ENCODE measurements around the gene NDUFV1.
"Not testable (repeated sequence)": the region's sequence is repeated elsewhere in the genome, so short reads cannot be mapped to it uniquely, and the experiment has no call there.

The NDUFV1 gene

GRCh38 chr11:67585911-67586310 is 20.8 kb upstream of the NDUFV1 start:
- in situ Hi-C loops (cut with MboI; ENCODE audit: low sequenced_read_pairs), result no loop called here

DNA sequence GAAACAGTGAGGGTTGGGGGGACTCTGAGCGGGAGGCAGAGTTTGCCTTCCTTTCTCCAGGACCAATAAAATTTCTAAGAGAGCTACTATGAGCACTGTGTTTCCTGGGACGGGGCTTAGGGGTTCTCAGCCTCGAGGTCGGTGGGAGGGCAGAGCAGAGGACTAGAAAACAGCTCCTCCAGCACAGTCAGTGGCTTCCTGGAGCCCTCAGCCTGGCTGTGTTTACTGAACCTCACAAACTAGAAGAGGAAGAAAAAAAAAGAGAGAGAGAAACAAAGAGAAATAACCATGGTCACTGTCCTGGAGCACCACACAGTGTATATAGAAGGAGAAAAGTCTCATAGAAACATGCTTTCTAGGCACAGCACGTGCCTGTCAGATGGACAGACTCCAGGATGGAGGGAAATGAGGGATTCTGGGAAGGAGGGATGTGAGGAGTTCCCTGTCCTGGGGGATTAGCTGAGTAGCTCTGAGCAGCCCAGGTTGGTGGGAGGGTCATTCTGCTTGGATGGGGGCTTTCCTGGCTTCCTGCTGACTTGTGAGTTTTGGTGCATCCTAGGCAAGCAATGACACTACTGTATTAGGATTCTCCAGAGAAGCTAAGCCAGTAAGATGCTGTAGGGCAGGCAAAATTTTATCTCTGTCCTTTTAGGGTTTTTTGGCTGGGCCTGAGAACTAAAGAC is 20.0 kb upstream of the NDUFV1 start:
- in situ Hi-C loops (cut with MboI; ENCODE audit: low sequenced_read_pairs), result no loop called here

- in situ Hi-C loops (cut with MboI; ENCODE audit: low sequenced_read_pairs), result no loop called here
These were observed 18.6 kb upstream of the NDUFV1 start for GRCh38 chr11:67588136-67588503.

DNA sequence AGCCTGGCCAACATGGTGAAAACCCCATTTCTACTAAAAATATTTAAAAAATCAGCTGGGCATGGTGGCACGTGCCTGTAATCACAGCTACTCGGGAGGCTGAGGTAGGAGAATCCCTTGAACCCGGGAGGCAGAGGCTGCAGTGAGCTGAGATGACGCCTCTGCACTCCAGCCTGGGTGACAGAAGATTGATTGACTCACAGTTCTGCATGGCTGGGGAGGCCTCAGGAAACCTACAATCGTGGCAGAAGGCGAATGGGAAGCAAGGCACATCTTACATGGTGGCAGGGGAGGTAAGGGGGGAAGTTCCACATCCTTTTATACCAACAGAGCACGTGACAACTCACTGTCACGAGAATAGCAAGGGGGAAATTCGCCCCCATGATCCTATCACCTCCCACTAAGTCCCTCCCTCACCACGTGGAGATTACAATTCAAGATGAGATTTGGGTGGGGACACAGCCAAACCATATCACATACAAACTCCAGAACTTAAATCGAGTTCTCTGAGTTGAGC is 17.8 kb upstream of the NDUFV1 start:
- in situ Hi-C loops (cut with MboI; ENCODE audit: low sequenced_read_pairs), result not testable (repeated sequence)

DNA sequence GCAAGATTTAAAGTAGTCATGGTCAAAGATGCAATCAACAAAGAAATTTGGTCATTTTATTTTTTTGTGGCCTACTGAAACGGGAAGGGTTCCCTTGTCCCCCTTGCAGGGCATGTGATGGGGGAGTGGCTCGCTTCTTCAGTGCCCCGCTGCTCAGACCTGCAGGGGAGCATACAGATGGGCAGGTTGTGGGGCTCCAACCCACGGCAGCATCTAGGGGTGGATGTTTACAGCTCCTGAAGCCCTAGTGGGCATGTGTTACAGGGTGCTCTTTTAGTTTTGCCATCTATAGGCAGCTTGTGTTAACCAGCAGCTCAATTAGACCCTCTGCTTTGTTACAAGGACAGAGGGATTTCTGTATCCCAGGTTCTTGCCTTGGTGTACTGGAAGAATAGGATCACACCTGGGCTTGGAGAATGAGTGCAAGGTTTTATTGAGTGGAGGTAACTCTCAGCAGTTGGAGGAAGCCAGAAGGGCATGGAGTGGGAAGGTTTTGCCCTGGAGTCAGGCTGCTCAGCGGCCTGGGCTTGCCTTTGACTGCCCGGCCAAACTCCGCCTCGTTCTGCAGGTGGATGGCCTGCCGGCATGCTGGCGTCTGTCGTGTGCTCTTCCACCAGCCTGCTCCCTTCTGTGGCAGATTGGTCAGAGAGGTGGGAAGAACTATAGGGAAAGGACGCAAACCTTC is 13.7 kb upstream of the NDUFV1 start:
- in situ Hi-C loops (cut with MboI; ENCODE audit: low sequenced_read_pairs), result no loop called here

GRCh38 chr11:67593565-67593905 is 13.2 kb upstream of the NDUFV1 start:
- in situ Hi-C loops (cut with MboI; ENCODE audit: low sequenced_read_pairs), result no loop called here

- in situ Hi-C loops (cut with MboI; ENCODE audit: low sequenced_read_pairs), result no loop called here
These were observed 12.3 kb upstream of the NDUFV1 start for GRCh38 chr11:67594480-67594879.

DNA sequence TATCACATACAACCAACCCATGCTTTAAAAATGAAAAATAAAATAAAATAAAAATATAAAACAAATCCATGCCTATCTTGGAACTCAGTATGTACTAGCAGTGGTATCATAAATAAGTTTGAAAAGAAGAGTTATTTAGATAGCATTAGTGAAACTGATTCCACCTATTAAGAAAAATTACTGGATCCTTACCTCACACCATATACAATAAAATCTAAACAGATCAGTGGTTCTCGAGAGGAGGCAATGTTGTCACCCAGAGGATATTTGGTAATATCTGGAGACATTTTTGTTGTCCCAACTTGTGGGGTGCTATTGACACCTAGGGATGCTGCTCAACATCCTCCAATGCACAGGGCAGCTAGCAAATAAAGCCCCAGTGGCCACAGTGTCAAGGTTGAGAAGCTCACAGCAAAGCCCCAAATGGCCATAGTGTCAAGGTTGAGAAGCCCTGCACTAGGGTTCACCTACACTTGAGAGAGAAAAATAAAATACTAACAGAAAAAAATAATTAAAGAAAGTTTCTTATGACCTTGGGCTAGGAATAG is 9.9 kb upstream of the NDUFV1 start:
- in situ Hi-C loops (cut with MboI; ENCODE audit: low sequenced_read_pairs), result no loop called here

- in situ Hi-C loops (cut with MboI; ENCODE audit: low sequenced_read_pairs), result not testable (repeated sequence)
These were observed 9.3 kb upstream of the NDUFV1 start for GRCh38 chr11:67597458-67597857.

- in situ Hi-C loops (cut with MboI; ENCODE audit: low sequenced_read_pairs), result not testable (repeated sequence)
These were observed 8.8 kb upstream of the NDUFV1 start for GRCh38 chr11:67597963-67598362.

GRCh38 chr11:67599149-67599548 is 7.6 kb upstream of the NDUFV1 start:
- in situ Hi-C loops (cut with MboI; ENCODE audit: low sequenced_read_pairs), result no loop called here

- in situ Hi-C loops (cut with MboI; ENCODE audit: low sequenced_read_pairs), result no loop called here
These were observed 6.3 kb upstream of the NDUFV1 start for GRCh38 chr11:67600324-67601029.

DNA sequence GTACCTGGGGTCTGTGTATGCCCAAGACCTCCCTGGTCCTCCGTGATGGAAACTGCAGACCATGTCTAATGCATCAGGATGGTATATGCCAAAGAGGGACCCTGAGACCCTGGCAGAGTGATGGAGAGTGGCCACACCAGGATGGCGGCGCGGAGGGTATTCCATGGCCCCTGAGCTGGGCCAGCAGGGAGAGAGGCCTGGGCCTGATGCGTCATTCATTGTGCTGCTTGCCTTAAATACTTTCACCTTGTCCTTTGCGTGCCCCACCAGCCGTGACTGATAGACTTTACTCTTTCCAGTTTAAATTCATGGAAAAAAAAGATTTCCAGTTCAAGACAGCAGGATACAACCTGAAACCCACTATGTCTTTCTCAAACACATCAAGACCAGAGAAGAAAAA is 5.6 kb upstream of the NDUFV1 start:
- in situ Hi-C loops (cut with MboI; ENCODE audit: low sequenced_read_pairs), result no loop called here

GRCh38 chr11:67604119-67604518 is 2.6 kb upstream of the NDUFV1 start:
- in situ Hi-C loops (cut with MboI; ENCODE audit: low sequenced_read_pairs), result not testable (repeated sequence)

DNA sequence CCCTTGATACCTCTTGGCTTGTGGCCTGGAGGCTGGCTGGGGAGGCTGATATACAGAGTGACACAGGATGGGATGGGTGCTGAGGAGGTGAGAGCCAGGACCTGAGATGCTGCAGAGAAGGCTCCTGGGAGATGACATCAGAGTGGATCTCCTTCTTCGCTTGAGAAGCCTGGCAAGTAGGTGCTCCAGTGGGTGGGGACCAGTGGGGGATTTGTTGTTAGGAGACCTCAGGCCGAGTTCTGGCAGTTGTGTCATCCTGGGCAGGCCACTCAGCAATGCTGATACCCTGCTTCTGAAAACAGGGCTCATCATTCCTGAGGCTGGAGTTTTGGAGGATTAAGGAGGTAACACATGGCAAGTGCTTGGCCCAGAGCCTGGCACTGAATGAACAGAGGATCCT is 1.9 kb upstream of the NDUFV1 start:
- in situ Hi-C loops (cut with MboI; ENCODE audit: low sequenced_read_pairs), result no loop called here

DNA sequence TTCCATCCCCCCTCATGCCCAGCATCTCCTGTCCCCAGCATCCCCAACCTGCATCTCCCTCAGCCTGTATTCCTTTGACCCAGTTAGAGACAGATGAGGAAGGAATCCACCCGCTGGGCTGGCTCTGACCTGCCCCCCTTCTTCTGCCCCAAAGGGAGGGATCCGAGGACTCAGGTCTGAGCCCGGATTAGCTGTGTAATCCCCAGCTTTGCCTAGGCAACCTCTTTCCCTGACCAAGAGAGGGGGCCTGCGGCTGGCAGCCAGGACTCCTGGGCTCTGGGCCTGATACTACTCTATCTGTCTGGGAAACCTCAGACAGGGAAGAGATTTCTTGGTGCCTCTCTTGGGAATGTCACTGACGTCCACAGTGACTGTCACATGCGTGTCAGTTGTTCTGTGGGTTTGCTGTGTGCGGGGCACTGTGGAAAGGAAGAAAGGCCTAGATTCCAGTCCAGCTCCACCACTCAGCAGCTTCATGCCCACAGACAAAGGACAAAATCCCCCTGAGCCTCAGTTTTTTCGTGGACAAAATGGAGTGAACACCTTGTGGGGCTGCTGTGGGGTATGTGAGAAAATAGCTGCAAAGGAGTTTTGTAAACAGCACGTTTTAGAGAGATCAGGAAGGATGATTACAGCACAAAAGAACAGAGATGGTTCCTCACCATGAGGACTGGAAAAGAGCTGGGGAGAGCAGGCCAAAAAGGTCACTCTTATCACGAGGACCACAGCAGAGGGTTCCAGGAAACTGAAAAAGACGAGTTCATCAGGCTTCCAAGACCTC is 1.3 kb upstream of the NDUFV1 start:
- in situ Hi-C loops (cut with MboI; ENCODE audit: low sequenced_read_pairs), result no loop called here

- in situ Hi-C loops (cut with MboI; ENCODE audit: low sequenced_read_pairs), result no loop called here
These were observed 644 bp upstream of the NDUFV1 start for GRCh38 chr11:67606093-67606491.

GRCh38 chr11:67607507-67607906 is 771 bp downstream of the NDUFV1 start:
- in situ Hi-C loops (cut with MboI; ENCODE audit: low sequenced_read_pairs), result no loop called here

DNA sequence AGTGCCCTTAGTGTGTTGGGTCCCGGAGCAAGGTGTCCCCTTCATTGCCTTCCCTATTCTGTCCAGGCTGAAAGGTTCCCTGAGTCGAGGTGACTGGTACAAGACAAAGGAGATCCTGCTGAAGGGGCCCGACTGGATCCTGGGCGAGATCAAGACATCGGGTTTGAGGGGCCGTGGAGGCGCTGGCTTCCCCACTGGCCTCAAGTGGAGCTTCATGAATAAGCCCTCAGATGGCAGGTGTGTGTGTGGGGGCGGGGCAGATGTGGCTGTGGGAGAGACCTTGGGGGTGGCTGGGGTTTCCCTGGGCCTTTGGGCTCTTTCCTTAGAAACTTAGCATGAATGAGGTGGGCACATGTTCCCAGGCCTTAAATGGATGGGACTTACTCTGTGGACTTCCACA is 1.8 kb downstream of the NDUFV1 start:
- in situ Hi-C loops (cut with MboI; ENCODE audit: low sequenced_read_pairs), result no loop called here

DNA sequence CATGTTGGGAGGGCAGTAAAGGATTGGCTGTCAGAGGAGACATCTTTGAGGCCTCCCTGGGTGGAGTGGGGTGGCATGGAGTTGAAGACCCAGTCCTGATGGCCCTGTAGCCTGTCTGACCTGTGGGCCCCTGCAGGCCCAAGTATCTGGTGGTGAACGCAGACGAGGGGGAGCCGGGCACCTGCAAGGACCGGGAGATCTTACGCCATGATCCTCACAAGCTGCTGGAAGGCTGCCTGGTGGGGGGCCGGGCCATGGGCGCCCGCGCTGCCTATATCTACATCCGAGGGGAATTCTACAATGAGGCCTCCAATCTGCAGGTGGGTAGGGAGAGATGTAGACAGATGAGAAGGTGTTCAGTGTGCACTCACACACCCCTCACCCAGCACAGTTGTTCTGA is 2.6 kb downstream of the NDUFV1 start:
- in situ Hi-C loops (cut with MboI; ENCODE audit: low sequenced_read_pairs), result no loop called here

DNA sequence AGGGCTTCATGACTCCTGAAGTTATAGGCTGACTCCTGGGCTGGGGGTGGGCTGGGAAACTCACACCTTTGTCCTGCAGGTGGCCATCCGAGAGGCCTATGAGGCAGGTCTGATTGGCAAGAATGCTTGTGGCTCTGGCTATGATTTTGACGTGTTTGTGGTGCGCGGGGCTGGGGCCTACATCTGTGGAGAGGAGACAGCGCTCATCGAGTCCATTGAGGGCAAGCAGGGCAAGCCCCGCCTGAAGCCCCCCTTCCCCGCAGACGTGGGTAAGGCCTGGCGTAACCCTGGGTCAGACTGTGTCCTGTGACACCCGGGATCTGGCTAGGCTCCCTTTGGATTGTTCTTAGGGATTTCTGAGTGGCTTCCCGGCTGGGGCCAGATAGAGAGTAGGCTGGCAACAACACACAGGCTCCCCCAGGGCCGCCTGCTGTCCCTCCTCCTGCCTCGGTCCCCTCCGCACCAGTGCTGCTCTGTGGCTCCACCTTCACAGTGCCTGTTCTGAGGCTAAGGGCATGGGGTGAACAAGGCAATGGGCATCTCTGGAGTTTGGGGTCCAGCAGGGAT is 3.6 kb downstream of the NDUFV1 start:
- in situ Hi-C loops (cut with MboI; ENCODE audit: low sequenced_read_pairs), result no loop called here

All from HL-60/S4 treated with phorbol 12-myristate 13-acetate at 8.2 ng/mL for 4 days and 3 days (cell line).